Measurements from ENCODE around the gene CACNA1H. TPM values are rescaled to one million over a fixed set of nuclear protein-coding genes. Genes with fewer than 3 reads are reported as not detected.

CACNA1H gene
- total RNA-seq, 5 donors from 2014 or later (not counting 1 experiment from before 2014, with no cell fraction given) = 3.4 to 8.2 (median 4.8) TPM

DNA sequence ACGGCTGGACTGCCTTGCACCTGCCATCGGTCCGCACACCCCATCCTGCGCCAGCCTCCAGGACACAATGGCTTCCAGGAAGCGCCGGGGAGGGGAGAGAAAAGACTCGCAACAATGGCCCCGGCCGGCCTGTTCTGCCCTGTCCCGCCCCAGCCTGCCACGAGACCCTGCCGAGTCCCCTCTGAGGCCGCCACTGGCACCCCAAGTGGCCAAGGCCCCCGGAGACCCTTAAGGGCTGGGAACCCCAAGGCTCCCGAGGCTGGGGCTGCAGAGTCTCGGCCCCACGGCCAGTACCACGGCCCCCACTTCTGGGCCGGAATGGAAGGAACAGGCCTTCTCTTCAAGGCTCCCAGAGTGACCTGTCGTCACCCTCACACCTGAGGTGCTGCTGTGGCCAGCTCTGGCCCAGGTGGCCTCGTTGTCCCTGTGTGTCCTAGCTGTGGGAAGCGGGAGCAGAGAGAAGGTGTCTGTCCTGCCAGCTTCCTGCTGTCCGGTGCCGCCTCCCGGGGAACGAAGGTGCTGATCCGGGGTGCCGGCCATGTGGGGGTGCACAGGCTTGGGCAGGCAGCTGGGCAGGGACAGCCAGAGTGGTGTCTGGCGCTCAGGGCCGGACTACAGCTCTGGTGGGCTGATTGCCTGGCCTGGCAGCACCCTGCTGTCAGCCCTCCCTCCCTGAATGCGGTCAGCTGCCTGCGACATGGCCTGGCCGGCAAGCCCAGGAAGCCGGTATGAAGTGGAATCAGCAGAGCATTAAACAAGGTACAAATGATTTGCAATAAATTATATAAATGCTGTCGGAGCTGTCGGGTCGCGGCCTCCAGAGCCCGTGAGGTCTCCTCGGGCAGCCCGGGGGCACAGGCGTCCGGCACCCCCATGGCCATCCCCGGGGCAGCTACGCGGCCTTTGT, 8.2 kb upstream of the CACNA1H start:
- Histone ChIP-seq H3K36me3 (ENCODE audit: control insufficient read depth in 2 of 2, extremely low read depth in 1 of 2, insufficient read depth in 1 of 2, low read length in 1 of 2) (no peaks in the 10 kb centered on the region), H3K4me1 (ENCODE audit: control insufficient read depth in 1 of 2, extremely low read depth in 1 of 2, insufficient read depth in 2 of 2, low read length in 2 of 2) (no peaks in the 10 kb centered on the region), H3K9me3 (no peaks in the 10 kb centered on the region), H3K4me3 (ENCODE audit: control insufficient read depth in 1 of 2, extremely low read depth in 1 of 2, low read length in 1 of 2) (no peak overlapping the region), H3K27me3 (replicated peaks in 1 of 2; ENCODE audit: control insufficient read depth in 2 of 2, extremely low read depth in 1 of 2, insufficient read depth in 2 of 2, low read length in 1 of 2) (peaks cover 0 to 28% of the 10 kb centered on the region in 2 experiments), H3K27ac (ENCODE audit: low read length) (no peak overlapping the region)
- CTCF ChIA-PET = no interaction called here
- Mint-ChIP-seq H3K4me1 (peaks cover 0 to 3% (median 0%) of the 10 kb centered on the region in 3 donors), H3K27me3 (no peaks in the 10 kb centered on the region), H3K27ac (no peak overlapping the region), H3K36me3 (no peaks in the 10 kb centered on the region), H3K9me3 (no peaks in the 10 kb centered on the region), H3K4me3 (no peak overlapping the region)
- POLR2A ChIA-PET = no interaction called here
- DNase-seq = no peak
- ATAC-seq (replicated peaks in 1 of 4) = no peak
- 81% methylated on average over 38 of the region's 46 CpGs for WGBS (ENCODE audit: insufficient coverage)

DNA sequence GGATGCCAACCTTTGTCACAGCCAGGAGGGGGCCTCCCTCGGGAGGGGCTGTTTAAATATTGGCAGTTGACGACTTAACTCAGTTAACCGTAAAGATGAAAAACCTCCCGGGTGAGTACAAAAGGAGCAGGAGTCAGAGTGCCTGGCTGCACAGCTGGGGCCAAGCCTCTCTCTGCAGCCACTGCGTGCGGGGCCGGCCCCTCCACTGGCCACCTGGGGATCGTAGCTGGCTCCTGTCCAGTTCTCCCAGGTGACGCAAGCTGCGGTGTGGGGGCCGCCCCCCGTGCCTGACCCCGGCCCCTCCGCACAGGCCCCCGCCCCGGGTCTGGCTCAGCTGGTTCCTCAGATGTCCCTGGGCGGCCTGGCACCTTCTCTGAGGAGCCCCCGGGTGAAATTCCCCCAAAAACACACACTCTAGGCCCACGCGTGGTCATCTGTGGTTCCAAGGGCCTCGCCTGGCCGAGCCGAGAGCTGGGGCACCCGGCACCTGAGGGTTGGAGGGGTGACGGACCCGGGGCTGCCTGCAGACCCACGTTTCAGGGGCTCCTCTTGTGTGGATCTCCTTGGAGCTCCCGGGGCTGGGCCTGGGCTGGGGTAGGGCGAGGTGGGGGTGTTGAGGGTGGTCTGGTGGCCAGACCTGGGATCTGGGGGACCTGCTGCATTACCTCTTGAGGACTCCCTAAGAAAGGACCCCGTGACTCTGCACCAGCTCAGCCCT, 7.4 kb upstream of the CACNA1H start:
- CTCF ChIA-PET = no interaction called here
- 72% methylated on average over 18 of the region's 30 CpGs for WGBS (ENCODE audit: insufficient coverage)
- POLR2A ChIA-PET = no interaction called here
- peaks cover 0 to 3% (median 0%) of the 10 kb centered on the region in 3 donors for H3K4me1 Mint-ChIP-seq
- no peak for DNase-seq
- no peak overlapping the region for H3K4me3 ChIP-seq (ENCODE audit: control insufficient read depth in 1 of 2, extremely low read depth in 1 of 2, low read length in 1 of 2)
- no peaks in the 10 kb centered on the region for H3K36me3 ChIP-seq (ENCODE audit: control insufficient read depth in 2 of 2, extremely low read depth in 1 of 2, insufficient read depth in 1 of 2, low read length in 1 of 2)
- H3K27ac ChIP-seq (ENCODE audit: low read length) = no peak overlapping the region
- H3K4me1 ChIP-seq (ENCODE audit: control insufficient read depth in 1 of 2, extremely low read depth in 1 of 2, insufficient read depth in 2 of 2, low read length in 2 of 2) = no peaks in the 10 kb centered on the region
- H3K9me3 ChIP-seq = no peaks in the 10 kb centered on the region
- peaks cover 0 to 25% of the 10 kb centered on the region in 2 experiments for H3K27me3 ChIP-seq (replicated peaks in 1 of 2; ENCODE audit: control insufficient read depth in 2 of 2, extremely low read depth in 1 of 2, insufficient read depth in 2 of 2, low read length in 1 of 2)
- no peak overlapping the region for H3K27ac Mint-ChIP-seq
- no peaks in the 10 kb centered on the region for H3K27me3 Mint-ChIP-seq
- H3K36me3 Mint-ChIP-seq = no peaks in the 10 kb centered on the region
- no peaks in the 10 kb centered on the region for H3K9me3 Mint-ChIP-seq
- ATAC-seq (replicated peaks in 1 of 4) = no peak
- no peak overlapping the region for H3K4me3 Mint-ChIP-seq

DNA sequence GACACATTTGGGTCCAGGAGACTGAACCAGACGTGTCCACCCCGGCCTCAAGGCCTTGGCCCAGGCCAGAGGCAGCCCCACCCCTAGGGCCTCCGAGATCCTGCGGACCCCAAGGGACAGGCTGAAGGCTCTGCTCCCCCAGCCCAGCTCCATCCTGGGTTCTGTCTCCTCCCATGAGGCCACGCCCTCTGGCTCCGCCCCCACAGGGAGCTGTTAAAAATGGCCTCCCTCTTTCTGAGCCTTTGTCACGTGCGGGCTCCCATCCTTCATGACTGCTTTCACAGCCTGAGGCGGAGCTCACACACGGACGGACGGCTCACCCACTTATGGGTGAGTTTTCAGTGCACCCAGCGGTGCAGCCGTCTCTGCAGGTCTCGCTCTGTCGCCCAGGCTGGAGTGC, 6.5 kb upstream of the CACNA1H start:
- 83% methylated on average over 15 of the region's 16 CpGs for WGBS (ENCODE audit: insufficient coverage)
- Histone ChIP-seq H3K9me3 (no peaks in the 10 kb centered on the region), H3K4me3 (ENCODE audit: control insufficient read depth in 1 of 2, extremely low read depth in 1 of 2, low read length in 1 of 2) (no peak overlapping the region), H3K27me3 (replicated peaks in 1 of 2; ENCODE audit: control insufficient read depth in 2 of 2, extremely low read depth in 1 of 2, insufficient read depth in 2 of 2, low read length in 1 of 2) (peaks cover 0 to 16% of the 10 kb centered on the region in 2 experiments), H3K4me1 (ENCODE audit: control insufficient read depth in 1 of 2, extremely low read depth in 1 of 2, insufficient read depth in 2 of 2, low read length in 2 of 2) (no peaks in the 10 kb centered on the region), H3K36me3 (ENCODE audit: control insufficient read depth in 2 of 2, extremely low read depth in 1 of 2, insufficient read depth in 1 of 2, low read length in 1 of 2) (no peaks in the 10 kb centered on the region), H3K27ac (ENCODE audit: low read length) (no peak overlapping the region)
- Mint-ChIP-seq H3K4me1 (peaks cover 0 to 3% (median under 1%) of the 10 kb centered on the region in 3 donors), H3K9me3 (no peaks in the 10 kb centered on the region), H3K27me3 (no peaks in the 10 kb centered on the region), H3K36me3 (no peaks in the 10 kb centered on the region), H3K27ac (no peak overlapping the region), H3K4me3 (no peak overlapping the region)
- CTCF ChIA-PET = no interaction called here
- ATAC-seq (replicated peaks in 1 of 4) = peak in 1 of 4 experiments; percentile 34
- POLR2A ChIA-PET = no interaction called here
- peak in 7 of 35 experiments; percentile 4 to 19 (median 13) for DNase-seq

DNA sequence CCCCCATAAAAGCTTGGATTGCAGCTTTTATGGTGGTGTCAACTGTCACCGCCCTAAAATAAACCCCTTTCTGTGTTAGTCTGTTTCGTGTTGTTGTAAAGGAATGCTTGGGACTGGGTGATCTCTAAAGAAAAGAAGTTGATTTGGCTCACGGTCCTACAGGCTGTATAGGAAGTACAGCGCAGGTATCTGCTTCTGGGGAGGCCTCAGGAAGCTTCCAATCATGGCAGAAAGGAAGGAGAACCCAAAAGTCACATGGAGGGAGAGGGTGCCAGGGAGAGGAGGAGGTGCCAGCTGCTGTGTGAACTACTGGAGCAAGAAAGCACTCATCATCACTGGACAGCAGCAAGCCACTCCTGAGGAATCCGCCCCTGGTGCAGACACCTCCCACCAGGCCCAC, 5.9 kb upstream of the CACNA1H start:
- peaks cover 0 to 4% of the 10 kb centered on the region in 2 experiments for H3K4me1 ChIP-seq (ENCODE audit: control insufficient read depth in 1 of 2, extremely low read depth in 1 of 2, insufficient read depth in 2 of 2, low read length in 2 of 2)
- H3K27me3 Mint-ChIP-seq = no peaks in the 10 kb centered on the region
- no peak overlapping the region for H3K4me3 ChIP-seq (ENCODE audit: control insufficient read depth in 1 of 2, extremely low read depth in 1 of 2, low read length in 1 of 2)
- DNase-seq = no peak
- no peak for ATAC-seq (replicated peaks in 1 of 4)
- H3K27ac Mint-ChIP-seq = no peak overlapping the region
- H3K36me3 ChIP-seq (ENCODE audit: control insufficient read depth in 2 of 2, extremely low read depth in 1 of 2, insufficient read depth in 1 of 2, low read length in 1 of 2) = no peaks in the 10 kb centered on the region
- H3K4me1 Mint-ChIP-seq = peaks cover 0 to 2% (median 2%) of the 10 kb centered on the region in 3 donors
- H3K9me3 Mint-ChIP-seq = no peaks in the 10 kb centered on the region
- peaks cover 0 to 13% of the 10 kb centered on the region in 2 experiments for H3K27me3 ChIP-seq (replicated peaks in 1 of 2; ENCODE audit: control insufficient read depth in 2 of 2, extremely low read depth in 1 of 2, insufficient read depth in 2 of 2, low read length in 1 of 2)
- ChIA-PET CTCF (no interaction called here), POLR2A (no interaction called here)
- H3K27ac ChIP-seq (ENCODE audit: low read length) = no peak overlapping the region
- H3K36me3 Mint-ChIP-seq = no peaks in the 10 kb centered on the region
- H3K9me3 ChIP-seq = no peaks in the 10 kb centered on the region
- H3K4me3 Mint-ChIP-seq = no peak overlapping the region
- 75% methylated on average over 3 of the region's 5 CpGs for WGBS (ENCODE audit: insufficient coverage)

DNA sequence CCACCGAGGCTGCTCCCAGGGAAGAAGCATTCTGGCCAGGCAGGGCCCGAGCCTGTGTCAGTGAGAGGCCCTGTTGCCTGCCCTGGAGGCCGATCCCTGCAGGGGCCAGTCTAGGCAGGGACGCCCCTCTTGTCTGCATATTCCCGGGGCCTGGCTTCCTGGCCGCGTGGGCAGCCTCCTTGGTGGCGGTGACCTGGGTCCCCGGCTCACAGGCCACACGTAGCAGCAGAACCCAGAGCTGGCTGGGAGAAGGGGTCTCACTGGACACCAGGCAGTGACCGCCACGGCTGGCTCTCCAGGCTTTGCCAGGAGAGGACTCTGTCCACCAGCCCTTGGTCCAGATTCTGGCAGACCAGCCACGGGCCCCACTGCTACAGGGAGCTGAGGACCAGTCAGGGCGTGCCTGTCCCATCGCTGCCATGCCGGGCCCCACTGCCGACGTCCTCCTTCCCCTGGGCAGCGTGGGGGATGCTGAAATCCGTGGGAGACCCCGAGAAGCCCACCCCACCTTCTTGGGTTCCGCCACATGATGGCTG, 3.7 kb upstream of the CACNA1H start:
- Histone ChIP-seq H3K4me1 (ENCODE audit: control insufficient read depth in 1 of 2, extremely low read depth in 1 of 2, insufficient read depth in 2 of 2, low read length in 2 of 2) (peaks cover 2 to 12% of the 10 kb centered on the region in 2 experiments), H3K9me3 (no peaks in the 10 kb centered on the region), H3K4me3 (ENCODE audit: control insufficient read depth in 1 of 2, extremely low read depth in 1 of 2, low read length in 1 of 2) (no peak overlapping the region), H3K27me3 (replicated peaks in 1 of 2; ENCODE audit: control insufficient read depth in 2 of 2, extremely low read depth in 1 of 2, insufficient read depth in 2 of 2, low read length in 1 of 2) (peaks cover 0 to 16% of the 10 kb centered on the region in 2 experiments), H3K27ac (ENCODE audit: low read length) (no peak overlapping the region), H3K36me3 (ENCODE audit: control insufficient read depth in 2 of 2, extremely low read depth in 1 of 2, insufficient read depth in 1 of 2, low read length in 1 of 2) (no peaks in the 10 kb centered on the region)
- H3K27me3 Mint-ChIP-seq = no peaks in the 10 kb centered on the region
- 86% methylated on average over 21 of the region's 22 CpGs for WGBS (ENCODE audit: insufficient coverage)
- H3K4me1 Mint-ChIP-seq = peaks cover 0 to 2% (median 0%) of the 10 kb centered on the region in 3 donors
- DNase-seq = no peak
- H3K27ac Mint-ChIP-seq = no peak overlapping the region
- ATAC-seq (replicated peaks in 1 of 4) = no peak
- H3K36me3 Mint-ChIP-seq = no peaks in the 10 kb centered on the region
- ChIA-PET CTCF (no interaction called here), POLR2A (no interaction called here)
- H3K9me3 Mint-ChIP-seq = no peaks in the 10 kb centered on the region
- H3K4me3 Mint-ChIP-seq = no peak overlapping the region

DNA sequence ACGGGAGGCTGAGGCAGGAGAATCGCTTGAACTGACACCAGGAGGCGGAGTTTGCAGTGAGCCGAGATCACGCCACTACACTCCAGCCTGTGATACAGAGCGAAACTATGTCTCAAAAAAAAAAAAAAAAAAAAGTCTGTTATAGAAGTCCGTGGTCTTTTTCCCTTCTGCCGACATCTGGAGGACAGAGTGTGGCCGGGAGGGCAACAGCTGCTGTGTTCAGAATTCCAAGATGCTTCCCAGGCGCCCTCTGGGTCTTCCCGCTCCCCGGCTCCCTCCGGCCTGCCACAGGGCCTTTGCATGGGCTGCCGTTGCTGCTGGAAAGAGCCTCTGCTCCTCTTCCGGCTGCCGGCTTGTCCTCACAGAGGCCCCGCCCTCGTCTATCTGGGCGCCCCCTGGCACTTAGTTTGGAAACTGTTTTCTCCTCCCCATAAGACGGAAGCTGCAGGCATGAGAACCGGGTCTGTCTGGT, 2.4 kb upstream of the CACNA1H start:
- H3K4me3 Mint-ChIP-seq = peak overlapping the region in 1 of 3 donors; percentile 22
- H3K4me1 ChIP-seq (ENCODE audit: control insufficient read depth in 1 of 2, extremely low read depth in 1 of 2, insufficient read depth in 2 of 2, low read length in 2 of 2) = peaks cover 4 to 19% of the 10 kb centered on the region in 2 experiments
- no peak overlapping the region for H3K27ac ChIP-seq (ENCODE audit: low read length)
- H3K9me3 Mint-ChIP-seq = no peaks in the 10 kb centered on the region
- no peaks in the 10 kb centered on the region for H3K36me3 ChIP-seq (ENCODE audit: control insufficient read depth in 2 of 2, extremely low read depth in 1 of 2, insufficient read depth in 1 of 2, low read length in 1 of 2)
- POLR2A ChIA-PET = no interaction called here
- no peak overlapping the region for H3K4me3 ChIP-seq (ENCODE audit: control insufficient read depth in 1 of 2, extremely low read depth in 1 of 2, low read length in 1 of 2)
- ATAC-seq (replicated peaks in 1 of 4) (no peak), DNase-seq (peak in 13 of 35 experiments; percentile 6 to 38 (median 20))
- H3K9me3 ChIP-seq = no peaks in the 10 kb centered on the region
- peak overlapping the region in 1 of 2 donors; percentile 17 for H3K27ac Mint-ChIP-seq
- H3K27me3 ChIP-seq (replicated peaks in 1 of 2; ENCODE audit: control insufficient read depth in 2 of 2, extremely low read depth in 1 of 2, insufficient read depth in 2 of 2, low read length in 1 of 2) = peaks cover 4 to 27% of the 10 kb centered on the region in 2 experiments
- peaks cover 0 to 7% of the 10 kb centered on the region in 2 donors for H3K27me3 Mint-ChIP-seq
- CTCF ChIA-PET = interaction anchor here in 1 of 2 donors (0.7 kb wide), 1 partner anchor 16 kb away, joined by 6 read pairs; no protein-coding TSS in a partner anchor
- H3K36me3 Mint-ChIP-seq = no peaks in the 10 kb centered on the region
- peaks cover 0 to 2% (median 2%) of the 10 kb centered on the region in 3 donors for H3K4me1 Mint-ChIP-seq
- WGBS (ENCODE audit: insufficient coverage) = 61% methylated on average over 21 of the region's 21 CpGs
